H1 (cell line): Measurements from ENCODE around the gene PRRC2C. TPM values are rescaled to one million over a fixed set of nuclear protein-coding genes. Genes with fewer than 3 reads are reported as not detected.

ENCODE experiments used
- CTCF ChIA-PET: fragments of 300-600 bp; sonication (Branson Sonifier 250); formaldehyde crosslinking; loops from one replicate; lab custom pipeline; 2021; ENCODE audit not compliant: partially characterized antibody; lab: Charles Lee
- POLR2A ChIA-PET: fragments of 300-600 bp; sonication (Branson Sonifier 250); formaldehyde crosslinking; loops from one replicate; lab custom pipeline; 2021; ENCODE audit warnings: inconsistent platforms; ENCODE audit not compliant: partially characterized antibody; lab: Charles Lee
- DNase-seq, 2 experiments: peaks; one replicate each; pipeline versions ENCODE4 v3.0.0 to v3.0.0-alpha.2; 2010 to 2022; ENCODE audit warnings: low spot score in 2 of 2, low read depth in 1 of 2, mixed read lengths in 1 of 2
- FAIRE-seq: peaks from 2 replicates; lab custom pipeline; 2011; peaks lifted over from hg19 to GRCh38; lab: Jason Lieb, UNC
- H2AFZ ChIP-seq: 2 replicates; pipeline ENCODE4 v1.8.1; 2012; ENCODE audit warnings: low read length, inconsistent platforms
- H2AK5ac ChIP-seq: 2 replicates; pipeline ENCODE4 v1.6.1; 2013; ENCODE audit warnings: low read depth, low read length
- H2BK120ac ChIP-seq: replicated peaks from 2 replicates; pipeline ENCODE3; 2013; ENCODE audit warnings: low read depth, low read length, inconsistent platforms
- H2BK12ac ChIP-seq: 2 replicates; pipeline ENCODE4 v1.6.1; 2013; ENCODE audit warnings: low read depth, low read length
- H2BK15ac ChIP-seq: 2 replicates; pipeline ENCODE4 v1.6.1; 2013; ENCODE audit warnings: low read length
- H2BK20ac ChIP-seq: 2 replicates; pipeline ENCODE4 v1.6.1; 2013; ENCODE audit warnings: low read length
- H2BK5ac ChIP-seq: 2 replicates; pipeline ENCODE4 v1.6.1; 2013; ENCODE audit warnings: low read depth, low read length
- H3K14ac ChIP-seq: 2 replicates; pipeline ENCODE4 v1.6.1; 2013; ENCODE audit warnings: inconsistent platforms; ENCODE audit not compliant: insufficient read length
- H3K18ac ChIP-seq: 2 replicates; pipeline ENCODE4 v1.6.1; 2013; ENCODE audit warnings: low read length; ENCODE audit errors: extremely low read depth
- H3K23ac ChIP-seq: 2 replicates; pipeline ENCODE4 v1.6.1; 2013; ENCODE audit warnings: inconsistent platforms; ENCODE audit not compliant: insufficient read length
- H3K23me2 ChIP-seq: 2 replicates; pipeline ENCODE4 v1.6.1; 2013; ENCODE audit warnings: low read depth, low read length
- H3K27ac ChIP-seq: 2 replicates; pipeline ENCODE4 v1.6.1; 2011; ENCODE audit warnings: low read depth, low read length, inconsistent platforms
- H3K27me3 ChIP-seq, 4 experiments: replicated peaks in 1 of 4; 1 replicate in 1 of 4; 2 replicates in 3 of 4; pipeline versions ENCODE4 v1.6.1 to v1.8.1; 2011 to 2013; ENCODE audit warnings: low read length in 3 of 4, mild to moderate bottlenecking in 3 of 4, inconsistent platforms in 2 of 4, mixed read lengths in 2 of 4, moderate library complexity in 1 of 4; ENCODE audit not compliant: control insufficient read depth in 3 of 4, insufficient read depth in 3 of 4; ENCODE audit errors: extremely low read depth in 1 of 4
- H3K36me3 ChIP-seq, 4 experiments: 2 replicates each; pipeline versions ENCODE4 v1.6.1 to v1.8.1; 2011 to 2013; ENCODE audit warnings: mild to moderate bottlenecking in 4 of 4, low read length in 3 of 4, moderate library complexity in 2 of 4, control low read depth in 1 of 4, inconsistent platforms in 1 of 4; ENCODE audit not compliant: insufficient read depth in 4 of 4, control insufficient read depth in 2 of 4
- H3K4ac ChIP-seq: replicated peaks from 2 replicates; pipeline ENCODE3; 2013; ENCODE audit warnings: low read length, low read depth, mixed read lengths, inconsistent platforms; ENCODE audit not compliant: insufficient read length
- H3K4me1 ChIP-seq, 4 experiments: replicated peaks in 1 of 4; 1 replicate in 1 of 4; 2 replicates in 3 of 4; pipeline versions ENCODE4 v1.6.1 to v1.8.1; 2011 to 2013; ENCODE audit warnings: low read length in 3 of 4, inconsistent platforms in 2 of 4, mixed read lengths in 1 of 4; ENCODE audit not compliant: insufficient read depth in 4 of 4, control insufficient read depth in 3 of 4
- H3K4me2 ChIP-seq, 2 experiments: 2 replicates each; pipeline versions ENCODE4 v1.6.1 to v1.8.1; 2011 to 2013; ENCODE audit warnings: low read depth in 2 of 2, low read length in 2 of 2, control low read depth in 1 of 2, inconsistent platforms in 1 of 2, mild to moderate bottlenecking in 1 of 2; ENCODE audit not compliant: insufficient read depth in 1 of 2
- H3K4me3 ChIP-seq, 4 experiments: fragments of 200-600, 300-600 bp in 1 of 4; sonication (generic), shearing (Covaris generic), sonication (Bioruptor Twin) in 1 of 4; 2 replicates each; pipeline versions ENCODE4 v1.5.1 to v1.8.1; 2011 to 2016; ENCODE audit warnings: low read length in 4 of 4, low read depth in 3 of 4, control low read depth in 2 of 4, inconsistent platforms in 2 of 4, mild to moderate bottlenecking in 2 of 4, mixed read lengths in 1 of 4, moderate library complexity in 1 of 4; ENCODE audit not compliant: insufficient read depth in 2 of 4; ENCODE audit errors: extremely low read depth in 1 of 4
- H3K56ac ChIP-seq: replicated peaks from 2 replicates; pipeline ENCODE3; 2013; ENCODE audit warnings: low read depth, mild to moderate bottlenecking, mixed read lengths, low read length, inconsistent platforms; ENCODE audit not compliant: insufficient read length
- H3K79me1 ChIP-seq: 2 replicates; pipeline ENCODE4 v1.6.1; 2013; ENCODE audit warnings: low read depth, low read length, control low read depth
- H3K79me2 ChIP-seq, 2 experiments: 2 replicates each; pipeline versions ENCODE4 v1.6.1 to v1.8.1; 2012 to 2013; ENCODE audit warnings: low read length in 2 of 2, mild to moderate bottlenecking in 2 of 2, inconsistent platforms in 1 of 2; ENCODE audit not compliant: insufficient read depth in 2 of 2, control insufficient read depth in 1 of 2
- H3K9ac ChIP-seq, 4 experiments: replicated peaks in 1 of 4; 1 replicate in 1 of 4; 2 replicates in 3 of 4; pipeline versions ENCODE4 v1.6.1 to v1.8.1; 2011 to 2013; ENCODE audit warnings: low read depth in 3 of 4, low read length in 3 of 4, control low read depth in 2 of 4, mild to moderate bottlenecking in 2 of 4, moderate library complexity in 2 of 4, inconsistent platforms in 1 of 4; ENCODE audit errors: extremely low read depth in 1 of 4
- H3K9me3 ChIP-seq, 2 experiments: 2 replicates each; pipeline versions ENCODE4 v1.6.1 to v1.8.1; 2012 to 2013; ENCODE audit warnings: mild to moderate bottlenecking in 2 of 2, moderate library complexity in 2 of 2, control low read depth in 1 of 2, inconsistent platforms in 1 of 2, low read depth in 1 of 2, low read length in 1 of 2, mixed read lengths in 1 of 2; ENCODE audit not compliant: insufficient read depth in 2 of 2
- H4K20me1 ChIP-seq, 2 experiments: replicated peaks in 1 of 2; 2 replicates each; pipeline versions ENCODE3 to v1.8.1; 2011 to 2013; ENCODE audit warnings: inconsistent platforms in 2 of 2, low read length in 2 of 2, mild to moderate bottlenecking in 1 of 2; ENCODE audit not compliant: insufficient read depth in 2 of 2, control insufficient read depth in 1 of 2
- H4K5ac ChIP-seq: 2 replicates; pipeline ENCODE4 v1.6.1; 2013; ENCODE audit warnings: low read length, low read depth, mixed read lengths, inconsistent platforms; ENCODE audit not compliant: insufficient read length
- H4K8ac ChIP-seq: 2 replicates; pipeline ENCODE4 v1.8.0; 2013; ENCODE audit warnings: mild to moderate bottlenecking, moderate library complexity, low read length, inconsistent platforms; ENCODE audit not compliant: insufficient read depth; ENCODE audit errors: extremely low read depth
- H4K91ac ChIP-seq: replicated peaks from 2 replicates; pipeline ENCODE3; 2013; ENCODE audit warnings: low read length, mixed read lengths, inconsistent platforms; ENCODE audit not compliant: insufficient read length
- ASH2L ChIP-seq: fragments of 200-600, 300-600 bp; sonication (generic); IDR thresholded peaks from one replicate; pipeline ENCODE4 v1.7.1; 2017; ENCODE audit warnings: low read length
- ATF3 ChIP-seq: IDR thresholded peaks from 2 replicates; pipeline ENCODE4 v1.6.1; 2011; ENCODE audit warnings: low read depth, mild to moderate bottlenecking, low read length; ENCODE audit not compliant: insufficient read depth
- BCL11A ChIP-seq, 2 experiments: IDR thresholded peaks; one replicate each; pipeline ENCODE4 v1.6.1; 2011; ENCODE audit warnings: low read depth in 2 of 2, low read length in 2 of 2, mild to moderate bottlenecking in 2 of 2
- CTBP2 ChIP-seq: IDR thresholded peaks from 2 replicates; pipeline ENCODE4 v1.7.0; 2011; ENCODE audit warnings: borderline replicate concordance, mild to moderate bottlenecking, moderate library complexity, mixed read lengths, low read length; ENCODE audit not compliant: insufficient read depth, insufficient read length
- EGR1 ChIP-seq: IDR thresholded peaks from 2 replicates; pipeline ENCODE4 v1.6.1; 2011; ENCODE audit warnings: low read depth, low read length, borderline replicate concordance
- JUND ChIP-seq: IDR thresholded peaks from 2 replicates; pipeline ENCODE4 v1.6.1; 2011; ENCODE audit warnings: mild to moderate bottlenecking, improper control_type of control experiment, low read length
- RNF2 ChIP-seq: fragments of 200-900, 300-1000 bp; sonication (generic); IDR thresholded peaks from 2 replicates; pipeline ENCODE4 v1.7.1; 2016; ENCODE audit warnings: borderline replicate concordance, low read depth, mild to moderate bottlenecking, antibody characterized with exemption, low read length; ENCODE audit not compliant: poor library complexity, severe bottlenecking; ENCODE audit errors: missing control alignments
- SP1 ChIP-seq: IDR thresholded peaks from 2 replicates; pipeline ENCODE4 v1.6.1; 2011; ENCODE audit warnings: low read depth, low read length
- SP2 ChIP-seq: IDR thresholded peaks from 2 replicates; pipeline ENCODE4 v1.6.1; 2012; ENCODE audit warnings: mild to moderate bottlenecking, low read length, inconsistent platforms
- SRF ChIP-seq: IDR thresholded peaks from 2 replicates; pipeline ENCODE4 v1.6.1; 2011; ENCODE audit warnings: mild to moderate bottlenecking, low read depth, low read length, moderate library complexity
- TBP ChIP-seq: IDR thresholded peaks from 2 replicates; pipeline ENCODE4 v1.6.1; 2011; ENCODE audit warnings: low read depth, low read length, improper control_type of control experiment
- WGBS, 2 experiments: shearing (Covaris generic) in 1 of 2; methylation state at CpG; one replicate each; pipeline versions ENCODE4 v1.1.6 to v1.1.7; 2013 to 2015; ENCODE audit warnings: low lambda C conversion rate in 2 of 2, mixed read lengths in 2 of 2, inconsistent platforms in 1 of 2, low coverage in 1 of 2, missing lambda C conversion rate in 1 of 2; ENCODE audit not compliant: insufficient replicate concordance in 2 of 2, insufficient coverage in 1 of 2, insufficient read length in 1 of 2; ENCODE audit errors: extremely low coverage in 1 of 2, missing lambda C conversion rate in 1 of 2; 5-methylcytosine and 5-hydroxymethylcytosine counted together
- polyA plus RNA-seq, 7 experiments: library from polyadenylated mRNA; depleted of rRNA in 3 of 7; stranded (reverse) in 5 of 7; unstranded in 2 of 7; fragments of >200 nt in 5 of 7; fragments of 200-250 nt in 2 of 7; gene quantifications; 1 replicate in 5 of 7; 2 replicates in 1 of 7; 4 replicates in 1 of 7; pipeline versions ENCODE4 v1.2.1 to v1.2.3, GENCODE V29; 2011 to 2013; ENCODE audit warnings: missing spikeins in 2 of 7, mixed read lengths in 2 of 7
- total RNA-seq: library from RNA; stranded (reverse); fragmentation: NEBNext Ultra II Directional; extraction: Animal tissue kit (Norgen Biotek cat#: 25700); gene quantifications from 2 replicates; pipeline ENCODE4 v1.2.1, GENCODE V29; 2021

Gene PRRC2C
- total and polyA plus RNA-seq, 2 of the 8 experiments (the other 6 are each of a cell fraction or from before 2014, with no cell fraction given), result 125 to 264 TPM

DNA sequence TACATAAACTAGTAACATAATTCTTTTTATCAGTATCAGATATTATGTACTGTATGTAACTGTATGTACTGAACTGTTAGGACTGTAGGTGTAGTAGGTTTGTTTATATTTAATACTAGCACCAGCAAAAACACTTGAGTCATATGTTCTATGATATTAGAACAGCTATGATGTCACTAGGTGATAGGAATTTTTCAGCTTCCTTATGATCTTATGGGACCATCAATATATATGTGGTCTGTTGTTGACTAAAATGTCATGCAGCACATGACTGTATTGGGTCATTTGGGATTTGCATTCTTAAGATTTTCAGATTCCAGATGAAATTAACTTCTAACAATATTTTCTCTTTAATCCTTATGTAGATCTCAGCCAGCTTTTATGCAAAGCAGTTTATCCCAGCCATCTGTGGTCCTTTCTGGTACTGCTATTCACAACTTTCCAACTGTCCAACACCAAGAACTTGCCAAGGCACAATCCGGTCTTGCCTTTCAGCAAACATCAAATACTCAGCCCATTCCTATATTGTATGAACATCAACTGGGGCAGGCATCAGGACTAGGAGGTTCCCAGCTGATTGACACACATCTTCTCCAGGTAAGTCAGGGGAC is 98.4 kb downstream of the PRRC2C start:
- no peak overlapping the region for H2BK5ac ChIP-seq
- H3K18ac ChIP-seq, result no peak overlapping the region
- H2AFZ ChIP-seq, result no peak overlapping the region
- no peak overlapping the region for H2BK12ac ChIP-seq
- H3K27me3 ChIP-seq, result no peaks in the 10 kb centered on the region
- H2BK15ac ChIP-seq, result no peak overlapping the region
- H4K8ac ChIP-seq, result no peak overlapping the region
- FAIRE-seq (no peak), DNase-seq (no peak)
- no peaks in the 10 kb centered on the region for H3K23me2 ChIP-seq
- ChIA-PET CTCF (interaction anchor here (0.8 kb wide), 1 partner anchor 15 kb away, joined by 3 read pairs; no protein-coding TSS in a partner anchor), POLR2A (interaction anchor here (0.7 kb wide), 1 partner anchor 10 kb away, joined by 3 read pairs; no protein-coding TSS in a partner anchor)
- no peaks in the 10 kb centered on the region for H3K79me1 ChIP-seq
- H3K4me1 ChIP-seq, result no peaks in the 10 kb centered on the region
- H3K14ac ChIP-seq, result no peak overlapping the region
- no peak overlapping the region for H2BK120ac ChIP-seq
- TF ChIP-seq TBP (no peak), ATF3 (no peak), RNF2 (no peak), SP1 (no peak), CTBP2 (no peak), EGR1 (no peak), JUND (no peak), BCL11A (IDR thresholded peaks at IDR 0.05; ENCODE audit: low read depth in 2 of 2, low read length in 2 of 2) (no peak), SP2 (no peak), ASH2L (no peak), SRF (no peak)
- H4K20me1 ChIP-seq, result peaks cover 2% of the 10 kb centered on the region in 2 experiments
- H4K91ac ChIP-seq, result no peak overlapping the region
- H3K36me3 ChIP-seq, result peaks cover 41 to 92% (median 70%) of the 10 kb centered on the region in 4 experiments
- H2BK20ac ChIP-seq, result no peak overlapping the region
- H3K79me2 ChIP-seq, result no peaks in the 10 kb centered on the region
- H4K5ac ChIP-seq, result no peak overlapping the region
- H3K9ac ChIP-seq, result no peak overlapping the region
- H3K56ac ChIP-seq, result no peak overlapping the region
- no peak overlapping the region for H3K4me3 ChIP-seq
- no peaks in the 10 kb centered on the region for H3K9me3 ChIP-seq
- H3K4me2 ChIP-seq, result no peak overlapping the region
- WGBS, 2 experiments, result 93% methylated on average over 1 of the region's 1 CpG; no CpG with 5 or more reads in 1 of the 2 experiments
- H3K4ac ChIP-seq, result no peak overlapping the region
- no peak overlapping the region for H3K27ac ChIP-seq
- no peak overlapping the region for H2AK5ac ChIP-seq
- no peak overlapping the region for H3K23ac ChIP-seq
